Measurements from ENCODE around the gene SPINK8.
A peak's percentile ranks its signal among the peaks of the same experiment; 100 is the strongest.
"Not testable (repeated sequence)": the region's sequence is repeated elsewhere in the genome, so short reads cannot be mapped to it uniquely, and the experiment has no call there.

SPINK8 gene

GRCh38 chr3:48333346-48334245 is at the start of gene SPINK8:
Gene SPINK8 (minus strand): TSS chr3:48333661. CDS start chr3:48328341, 5,320 bp downstream.
- not testable (repeated sequence) for H3K27me3 Mint-ChIP-seq (ENCODE audit: low read depth); H3K4me1 Mint-ChIP-seq; H3K27ac Mint-ChIP-seq; H3K4me3 Mint-ChIP-seq; H3K9me3 Mint-ChIP-seq; H3K36me3 Mint-ChIP-seq (ENCODE audit: low read depth)

- Mint-ChIP-seq H3K9me3 (no peaks in the 10 kb centered on the region), H3K4me3 (no peak overlapping the region), H3K27me3 (ENCODE audit: low read depth) (no peaks in the 10 kb centered on the region), H3K4me1 (peaks cover 6% of the 10 kb centered on the region), H3K27ac (no peak overlapping the region), H3K36me3 (ENCODE audit: low read depth) (no peaks in the 10 kb centered on the region)
- no peak for TF ChIP-seq CTCF (IDR thresholded peaks at IDR 0.05; ENCODE audit: unreplicated experiment in 3 of 3)
These were observed 39.5 kb upstream of the SPINK8 start for GRCh38 chr3:48372862-48373435.

GRCh38 chr3:48372377-48372770 is 38.9 kb upstream of the SPINK8 start:
- Mint-ChIP-seq H3K36me3 (ENCODE audit: low read depth) (no peaks in the 10 kb centered on the region), H3K4me1 (peaks cover 6% of the 10 kb centered on the region), H3K9me3 (no peaks in the 10 kb centered on the region), H3K27me3 (ENCODE audit: low read depth) (no peaks in the 10 kb centered on the region), H3K4me3 (no peak overlapping the region), H3K27ac (no peak overlapping the region)
- TF ChIP-seq CTCF (IDR thresholded peaks at IDR 0.05; ENCODE audit: unreplicated experiment in 3 of 3): no peak

- Mint-ChIP-seq H3K27me3 (ENCODE audit: low read depth) (no peaks in the 10 kb centered on the region), H3K4me3 (no peak within 1 kb of the TSS), H3K4me1 (peaks cover 6% of the 10 kb centered on the region), H3K36me3 (ENCODE audit: low read depth) (no peaks in the 10 kb centered on the region), H3K27ac (no peak within 1 kb of the TSS), H3K9me3 (no peaks in the 10 kb centered on the region)
- no peak for TF ChIP-seq CTCF (IDR thresholded peaks at IDR 0.05; ENCODE audit: unreplicated experiment in 3 of 3)
These were observed 38.4 kb upstream of the SPINK8 start, which contains the start of gene FBXW12 for GRCh38 chr3:48371651-48372376. Gene FBXW12 (plus strand): TSS chr3:48372219. CDS start chr3:48372768, 549 bp downstream.

GRCh38 chr3:48370333-48370713 is 36.9 kb upstream of the SPINK8 start:
- Mint-ChIP-seq H3K36me3 (ENCODE audit: low read depth) (no peaks in the 10 kb centered on the region), H3K9me3 (no peaks in the 10 kb centered on the region), H3K27me3 (ENCODE audit: low read depth) (no peaks in the 10 kb centered on the region), H3K27ac (no peak overlapping the region), H3K4me1 (peaks cover 6% of the 10 kb centered on the region), H3K4me3 (no peak overlapping the region)
- no peak for TF ChIP-seq CTCF (IDR thresholded peaks at IDR 0.05; ENCODE audit: unreplicated experiment in 3 of 3)

- H3K4me3 Mint-ChIP-seq: no peak overlapping the region
These were observed 36.4 kb upstream of the SPINK8 start for GRCh38 chr3:48369693-48370332.

More at GRCh38 chr3:48369693-48370332, 36.4 kb upstream of the SPINK8 start:
- TF ChIP-seq CTCF (IDR thresholded peaks at IDR 0.05; ENCODE audit: unreplicated experiment in 3 of 3): no peak
- Mint-ChIP-seq H3K27ac (peak overlapping the region in 1 of 3 experiments; percentile 9), H3K27me3 (ENCODE audit: low read depth) (no peaks in the 10 kb centered on the region), H3K9me3 (peaks cover 2% of the 10 kb centered on the region), H3K4me1 (peaks cover 6% of the 10 kb centered on the region), H3K36me3 (ENCODE audit: low read depth) (no peaks in the 10 kb centered on the region)

All from nephron (organoid).